Central memory CD4-positive, alpha-beta T cell (primary cell): ENCODE data around the gene MYLIP.

Experiments used
- DNase-seq: peaks from one replicate; pipeline ENCODE4 v3.0.0; 2022
- total RNA-seq, 3 experiments: gene quantifications; one replicate each; lab custom pipeline; 2026; lab: John Stamatoyannopoulos, UW

Gene MYLIP
- 9.5 to 262 (median 39.7) reads per million in 3 experiments for total RNA-seq

DNA sequence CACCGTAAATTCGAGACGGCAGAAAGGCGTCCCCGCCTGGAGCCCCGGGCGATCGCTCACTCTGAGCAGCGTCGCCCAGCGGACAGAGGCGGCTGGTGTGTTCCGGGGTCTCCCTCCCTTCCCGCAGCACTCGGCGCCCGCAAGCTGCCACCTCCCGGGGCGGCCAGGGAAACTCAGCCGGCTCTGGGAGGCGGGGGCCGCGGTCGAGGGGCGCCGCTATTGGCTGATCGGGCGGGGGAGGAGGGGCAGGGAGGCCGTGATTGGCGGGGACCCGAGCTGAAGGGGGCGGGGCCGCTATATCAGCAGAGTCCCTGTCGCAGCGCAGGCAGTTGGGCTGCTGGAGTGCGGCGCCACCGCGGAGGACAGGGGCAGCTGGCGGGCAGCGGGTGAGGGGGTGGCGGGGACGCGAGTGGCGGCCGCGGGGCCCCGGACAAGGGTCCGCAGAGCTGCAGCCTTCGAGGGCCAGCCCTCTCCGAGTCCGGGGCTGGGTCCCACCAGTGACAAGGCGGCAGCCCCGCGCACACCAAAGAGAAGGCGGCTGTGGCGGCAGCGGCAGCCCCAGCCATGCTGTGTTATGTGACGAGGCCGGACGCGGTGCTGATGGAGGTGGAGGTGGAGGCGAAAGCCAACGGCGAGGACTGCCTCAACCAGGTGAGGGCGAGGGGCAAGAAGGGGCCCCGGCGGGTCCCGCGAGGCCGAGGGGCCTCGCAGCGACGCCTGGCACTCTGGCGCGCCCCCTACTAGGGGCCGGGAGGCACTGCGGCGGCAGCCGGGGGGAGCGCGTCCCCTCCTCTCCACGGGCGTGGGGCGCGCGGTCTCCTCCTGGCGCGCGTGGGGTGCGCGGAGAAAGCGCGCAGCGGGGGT lies at the start of gene MYLIP:
Gene MYLIP, plus strand, starts transcription at position 328 of the 864 bp plus-strand sequence. Its CDS starts 237 bp downstream, at position 565.
- peak; percentile 95 for DNase-seq

DNA sequence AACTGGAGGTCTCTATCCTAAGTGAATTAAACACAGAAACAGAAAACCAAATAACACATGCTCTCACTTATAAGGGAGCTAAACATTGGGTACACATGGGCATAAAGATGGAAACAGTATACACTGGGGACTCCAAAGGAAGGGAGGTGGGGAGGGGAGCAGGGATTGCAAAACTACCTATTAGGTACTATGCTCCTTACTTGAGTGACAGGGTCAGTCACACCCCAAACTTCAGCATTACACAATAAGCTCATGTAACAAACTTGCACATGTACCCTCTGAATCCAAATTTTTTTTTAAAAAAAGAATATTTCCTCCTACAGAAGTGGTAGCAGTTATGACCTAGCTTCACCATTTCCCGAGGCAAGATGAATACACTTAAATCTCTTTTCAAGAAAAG lies 49.5 kb upstream of the MYLIP start:
- DNase-seq, result no peak

DNA sequence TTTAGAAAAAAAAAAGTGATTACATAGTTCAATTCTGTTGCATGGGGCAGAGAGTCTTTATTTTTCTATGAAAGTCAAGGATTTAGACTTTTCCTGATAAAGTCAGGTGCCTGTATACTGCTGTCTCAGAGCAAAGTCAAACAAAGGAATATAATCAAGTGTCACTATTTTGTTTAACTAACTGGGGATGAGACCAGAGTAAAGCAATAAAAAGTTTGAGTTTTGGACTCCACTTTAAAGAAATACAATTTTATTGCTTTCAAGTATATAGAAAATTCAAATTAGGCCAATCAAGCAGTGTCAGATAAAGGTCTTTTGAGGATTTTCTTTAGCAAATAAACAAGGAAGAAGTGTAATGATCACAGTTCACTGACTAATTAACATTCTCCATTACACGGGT lies 48.7 kb upstream of the MYLIP start:
- no peak for DNase-seq

DNA sequence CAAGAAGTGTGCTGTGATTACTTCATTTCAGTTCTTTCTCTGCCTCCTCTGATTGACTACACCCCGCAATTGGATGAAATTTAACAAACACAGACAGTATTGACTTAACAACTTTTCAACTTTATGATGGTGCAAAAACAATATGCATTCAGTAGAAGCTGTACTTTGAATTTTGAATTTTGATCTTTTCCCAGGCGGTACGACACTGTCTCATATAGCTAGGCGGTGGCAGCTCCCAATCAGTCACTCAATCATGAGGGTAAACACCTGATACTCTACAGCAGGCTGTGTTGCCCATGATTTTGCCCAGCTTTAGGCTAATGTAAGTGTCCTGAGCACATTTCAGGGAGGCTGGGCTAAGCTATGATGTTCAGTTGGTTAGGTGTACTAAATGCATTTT lies 47.6 kb upstream of the MYLIP start:
- no peak for DNase-seq

DNA sequence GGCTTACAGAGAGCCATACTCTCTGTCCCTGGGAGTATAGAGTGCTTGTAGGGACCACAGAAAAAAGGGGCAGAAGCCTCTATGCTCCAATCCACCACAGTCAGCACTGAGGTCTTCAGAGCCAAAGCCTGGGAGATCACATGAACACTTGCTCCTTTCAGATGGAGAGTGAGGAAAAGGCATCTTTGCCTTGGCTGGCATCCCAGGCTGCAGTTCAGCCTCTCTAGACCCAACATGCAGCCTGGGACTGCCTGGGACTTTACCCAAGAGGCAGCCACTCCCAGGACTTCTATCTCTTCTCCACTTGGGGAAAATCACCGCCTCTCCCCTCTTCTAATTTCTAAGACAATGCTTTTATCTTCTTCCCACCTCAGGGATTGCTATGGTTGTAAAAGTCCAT lies 46.5 kb upstream of the MYLIP start:
- DNase-seq, result no peak

DNA sequence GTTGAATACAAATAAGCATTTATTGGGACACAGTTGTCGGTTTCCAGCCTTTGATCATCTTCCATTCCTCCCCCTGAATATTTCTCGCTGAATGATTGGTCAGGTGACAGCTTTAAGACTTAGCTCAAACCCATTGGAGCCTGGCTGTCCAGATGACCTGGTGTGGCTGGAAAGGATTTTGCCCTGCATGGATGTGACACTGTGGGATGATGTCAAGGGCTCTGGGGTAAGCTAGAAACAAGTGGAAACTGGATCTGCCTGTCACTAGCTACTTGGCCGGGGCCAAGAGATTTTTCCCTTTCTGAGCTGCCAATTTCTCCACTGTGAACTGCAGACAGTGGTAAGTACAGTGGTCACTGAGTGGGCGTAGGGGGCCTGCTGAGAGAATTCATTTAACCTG lies 41.9 kb upstream of the MYLIP start:
- no peak for DNase-seq

DNA sequence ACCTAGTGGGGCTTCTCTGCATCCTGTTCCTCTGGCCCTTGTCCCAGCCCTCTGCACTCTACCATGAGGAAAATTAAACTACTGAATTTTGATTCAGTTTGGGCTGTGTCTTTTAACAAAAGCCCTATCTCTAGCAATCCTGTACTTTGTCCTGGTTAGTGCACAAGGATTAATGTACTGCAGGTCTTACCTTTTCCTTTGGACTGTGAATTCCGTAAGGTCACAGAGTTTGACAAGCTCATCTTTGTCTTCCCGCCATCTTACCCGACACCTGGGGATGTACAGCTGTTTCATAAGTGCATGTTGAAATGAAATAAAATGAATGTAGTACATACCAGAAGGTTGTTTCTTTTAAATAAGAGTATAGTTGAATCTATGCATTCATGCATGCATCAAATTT lies 41.5 kb upstream of the MYLIP start:
- DNase-seq, result no peak

DNA sequence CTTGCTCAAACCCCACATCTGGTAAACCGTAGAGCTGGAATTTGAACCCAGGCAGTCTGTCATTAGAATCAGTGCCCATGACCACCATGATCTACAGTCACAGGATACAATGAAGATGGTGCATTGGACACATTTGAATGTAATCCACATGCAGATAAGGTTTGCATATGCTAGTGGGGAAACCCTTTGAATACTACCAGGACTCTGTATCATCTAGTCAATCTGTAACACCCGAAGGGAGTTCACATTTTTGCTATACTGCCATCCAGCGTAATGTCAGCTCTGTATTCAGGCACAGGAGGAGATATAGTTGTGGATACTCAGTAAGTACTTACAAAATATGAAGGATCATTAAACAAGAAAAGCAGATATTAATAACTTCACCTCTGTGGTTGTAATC lies 40.5 kb upstream of the MYLIP start:
- no peak for DNase-seq

DNA sequence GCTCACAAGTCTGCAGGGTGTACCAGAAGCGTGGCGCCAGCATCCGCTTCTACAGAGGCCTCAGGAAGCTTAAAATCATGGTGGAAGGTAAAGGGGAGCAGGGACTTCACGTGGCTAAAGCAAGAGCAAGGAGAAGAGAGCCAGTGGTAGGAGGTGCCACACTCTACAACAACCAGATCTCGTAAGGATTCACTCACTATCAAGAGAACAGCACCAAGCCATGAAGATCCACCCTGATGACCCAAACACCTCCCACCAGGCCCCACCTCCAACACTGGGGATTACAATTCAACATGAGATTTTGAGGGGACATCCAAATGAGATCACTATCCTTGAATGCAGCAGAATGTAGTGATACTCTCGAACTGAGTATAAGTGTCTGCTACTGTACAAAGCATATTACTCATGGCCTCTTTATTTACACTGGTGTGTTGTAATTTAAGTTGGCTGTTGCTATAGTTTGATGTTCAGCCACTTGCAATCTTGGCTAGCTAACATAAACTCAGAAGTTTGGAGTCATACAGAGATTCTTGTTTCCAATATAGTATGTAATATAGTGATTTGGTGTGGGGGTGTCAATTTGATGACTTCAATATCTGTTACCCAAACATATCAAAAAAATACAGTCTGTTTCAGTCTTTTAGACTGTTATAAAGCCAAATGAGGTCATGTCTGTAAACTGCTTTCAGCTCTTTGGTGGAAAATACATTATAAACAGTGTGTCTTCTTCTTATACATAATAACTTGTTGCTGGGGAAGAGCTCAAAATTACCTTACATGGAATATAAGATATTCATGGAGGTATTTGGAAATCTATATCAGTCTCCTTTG lies 39.4 kb upstream of the MYLIP start:
- DNase-seq, result no peak

DNA sequence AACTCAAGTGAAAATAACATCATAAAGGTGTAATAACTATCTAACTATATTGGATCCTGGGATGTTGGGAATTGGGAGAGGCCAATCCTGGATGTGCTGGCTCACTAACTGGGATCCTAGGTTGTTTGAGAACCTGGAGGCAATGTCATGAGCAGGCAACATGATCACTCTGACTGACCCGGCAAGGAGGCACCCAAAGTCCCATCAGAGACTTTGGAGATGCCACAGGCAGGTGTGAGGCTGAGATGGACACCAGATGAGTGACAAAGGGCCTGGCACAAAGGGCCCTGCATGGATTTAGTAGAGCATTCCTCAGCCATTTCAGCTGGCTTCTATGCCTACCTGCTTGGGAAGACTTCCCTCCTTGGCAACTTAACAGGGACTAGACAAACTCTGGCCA lies 38.4 kb upstream of the MYLIP start:
- DNase-seq, result no peak

DNA sequence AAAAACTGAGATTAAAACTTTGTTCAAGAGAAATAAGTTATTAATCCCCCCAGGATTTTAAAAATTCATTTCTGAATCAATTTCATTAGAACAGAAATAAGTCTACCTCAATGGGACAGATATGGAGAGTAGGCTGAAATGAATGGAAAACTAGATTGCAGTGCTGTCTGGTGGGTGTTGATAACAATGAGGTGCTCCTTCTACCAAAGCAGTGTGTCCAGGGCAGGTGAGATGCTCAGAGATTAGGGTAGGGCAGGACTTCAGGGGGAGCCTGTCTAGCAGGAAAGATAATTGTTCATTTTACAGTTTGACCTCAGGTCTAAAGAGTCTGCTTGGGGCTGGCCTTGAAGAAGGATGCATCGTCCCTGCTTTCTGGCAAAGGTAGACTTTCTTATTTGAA lies 38.0 kb upstream of the MYLIP start:
- no peak for DNase-seq

DNA sequence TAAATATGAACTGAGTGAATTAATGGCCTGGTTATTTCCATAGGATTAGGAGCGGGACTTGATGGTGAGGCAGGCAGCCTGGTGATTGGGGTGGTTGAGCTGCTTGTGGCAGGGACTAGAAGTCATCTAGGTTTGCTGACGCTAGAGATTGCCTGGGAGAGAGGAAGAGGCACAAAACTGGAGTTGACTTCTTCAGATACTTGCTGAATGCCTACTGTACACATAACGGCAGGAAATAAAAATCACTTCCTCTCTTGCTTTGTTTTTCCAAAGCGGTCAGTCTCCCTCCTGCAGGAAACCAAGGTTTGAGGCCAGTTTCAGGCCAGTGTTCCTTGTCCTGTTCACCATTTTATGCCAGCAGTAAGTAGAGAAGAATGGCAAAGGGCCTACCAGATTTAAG lies 36.7 kb upstream of the MYLIP start:
- DNase-seq, result no peak

DNA sequence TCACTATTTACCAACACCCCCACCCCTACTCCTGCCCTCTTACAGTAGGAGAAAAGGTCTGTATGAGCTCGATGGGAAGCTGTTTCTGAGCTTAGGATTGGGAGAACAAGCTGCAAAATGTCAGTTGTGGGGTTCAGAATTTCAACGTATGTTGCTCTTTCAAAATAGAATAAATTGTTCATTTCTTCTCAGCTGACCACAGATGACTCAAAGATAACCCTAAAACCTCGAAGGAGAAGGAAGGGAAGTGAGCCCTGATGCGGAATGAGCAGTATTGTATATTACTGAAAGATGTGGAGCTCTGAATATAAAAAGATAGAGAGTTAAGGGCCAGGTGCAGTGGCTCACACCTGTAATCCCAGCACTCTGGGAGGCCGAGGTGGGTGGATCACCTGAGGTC lies 35.9 kb upstream of the MYLIP start:
- DNase-seq, result no peak

DNA sequence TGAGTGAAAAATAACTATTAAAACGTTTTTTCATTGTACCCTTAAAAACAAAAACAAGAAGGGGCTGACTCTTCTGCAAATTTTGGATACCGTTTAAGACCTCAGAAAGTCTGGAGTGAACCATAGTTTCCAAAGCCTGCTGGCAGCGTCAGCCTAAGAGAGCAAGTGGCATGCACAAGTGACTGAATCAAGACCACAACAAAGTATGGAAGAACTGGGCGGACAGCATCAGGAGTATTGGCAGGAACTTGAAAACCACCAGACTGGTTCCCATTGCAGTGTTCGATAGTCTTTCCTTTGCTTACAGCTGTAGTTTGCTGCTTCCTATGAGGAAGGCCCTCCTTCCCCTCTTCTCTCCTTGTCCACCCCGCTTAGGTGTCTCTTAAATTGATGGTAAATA lies 33.7 kb upstream of the MYLIP start:
- DNase-seq, result no peak

DNA sequence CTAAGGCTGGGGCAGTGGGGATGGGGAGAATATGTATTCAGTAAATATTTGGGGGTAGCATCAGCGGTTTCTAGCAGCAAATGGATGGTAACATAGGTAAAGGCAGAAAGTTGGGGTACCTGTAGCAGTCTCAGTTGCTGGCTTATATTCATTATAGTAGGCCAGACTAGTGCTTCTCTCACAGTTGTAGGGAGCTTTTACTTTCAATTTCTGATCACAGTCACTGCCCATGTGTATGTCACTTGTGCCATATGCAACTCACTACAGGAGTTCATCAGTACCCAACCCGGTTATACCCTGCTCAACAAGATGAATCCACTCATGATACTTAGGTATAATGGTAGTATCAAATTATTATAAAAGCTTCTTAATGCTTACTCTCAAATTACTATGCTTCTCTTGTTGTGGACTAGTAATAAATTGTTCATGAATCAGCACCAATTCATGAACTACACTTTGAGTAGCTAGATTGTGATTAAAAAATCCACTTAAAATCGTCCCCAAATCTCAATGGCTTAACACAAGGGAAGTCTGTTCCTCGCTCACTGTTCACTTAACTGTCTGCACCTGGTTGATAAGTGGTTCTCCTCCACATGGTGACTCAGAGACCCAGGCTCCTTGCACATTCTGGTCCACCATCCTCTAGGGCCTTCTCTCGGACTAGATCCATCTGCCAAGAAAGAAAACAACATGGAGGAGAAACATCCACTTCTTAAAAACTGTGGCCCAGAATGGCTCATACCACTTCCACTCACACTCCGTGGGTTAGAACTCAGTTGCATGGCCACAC lies 31.3 kb upstream of the MYLIP start:
- no peak for DNase-seq

DNA sequence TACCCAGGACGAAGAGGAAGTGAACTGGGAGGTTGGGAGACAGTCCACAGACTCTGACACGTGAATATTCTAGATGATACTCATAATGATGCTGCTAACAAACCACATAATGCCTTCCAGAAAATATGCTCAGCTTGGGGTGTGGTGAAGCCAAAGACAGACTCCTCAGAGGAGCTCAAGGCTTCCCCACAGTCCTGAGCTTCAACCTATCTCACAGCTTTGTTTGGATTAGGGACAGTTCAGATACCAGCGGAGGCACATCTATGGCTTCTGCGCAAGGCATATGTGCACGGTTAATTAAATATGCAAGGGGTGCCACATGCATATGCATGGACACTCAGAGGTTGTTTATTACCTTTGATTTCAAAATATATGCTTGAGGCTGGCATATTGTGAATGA lies 30.7 kb upstream of the MYLIP start:
- no peak for DNase-seq

DNA sequence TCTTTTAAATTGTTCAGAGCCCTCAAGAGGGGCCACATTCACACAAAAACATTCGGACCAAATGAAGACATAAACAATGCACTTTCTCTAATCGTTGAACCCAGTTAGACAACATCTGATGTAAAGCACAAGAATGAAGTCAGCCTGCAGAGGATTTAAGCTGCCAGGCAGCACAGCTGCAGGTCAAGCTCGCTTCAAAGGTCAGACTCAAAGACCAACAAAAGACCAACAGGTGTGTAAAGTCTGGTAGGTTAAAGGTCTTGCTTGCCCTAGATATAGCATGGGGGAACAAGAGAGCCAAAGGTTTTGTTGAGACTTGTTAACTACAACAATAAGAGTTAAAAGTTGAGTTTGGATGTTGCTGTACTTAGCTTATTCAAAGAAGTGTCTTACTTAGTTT lies 26.7 kb upstream of the MYLIP start:
- DNase-seq, result no peak

DNA sequence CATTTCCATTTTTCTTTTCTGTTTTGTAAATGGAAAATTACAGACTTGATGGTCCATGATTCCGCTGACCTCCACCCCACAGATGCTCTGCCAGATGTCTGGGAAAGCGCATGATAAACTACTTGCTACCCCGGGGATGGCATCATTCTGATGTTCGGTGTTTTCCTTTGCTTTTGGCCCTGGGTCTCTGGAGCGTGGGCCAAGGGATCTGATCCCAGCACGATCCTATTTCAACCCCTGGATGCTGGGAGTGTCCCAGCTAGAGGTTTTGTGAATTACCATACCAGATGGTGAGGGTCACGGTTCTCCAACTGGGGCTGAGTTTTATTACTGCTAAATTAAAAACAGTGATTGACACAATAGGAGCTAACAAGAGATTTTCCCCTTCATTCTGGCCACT lies 25.2 kb upstream of the MYLIP start:
- no peak for DNase-seq

DNA sequence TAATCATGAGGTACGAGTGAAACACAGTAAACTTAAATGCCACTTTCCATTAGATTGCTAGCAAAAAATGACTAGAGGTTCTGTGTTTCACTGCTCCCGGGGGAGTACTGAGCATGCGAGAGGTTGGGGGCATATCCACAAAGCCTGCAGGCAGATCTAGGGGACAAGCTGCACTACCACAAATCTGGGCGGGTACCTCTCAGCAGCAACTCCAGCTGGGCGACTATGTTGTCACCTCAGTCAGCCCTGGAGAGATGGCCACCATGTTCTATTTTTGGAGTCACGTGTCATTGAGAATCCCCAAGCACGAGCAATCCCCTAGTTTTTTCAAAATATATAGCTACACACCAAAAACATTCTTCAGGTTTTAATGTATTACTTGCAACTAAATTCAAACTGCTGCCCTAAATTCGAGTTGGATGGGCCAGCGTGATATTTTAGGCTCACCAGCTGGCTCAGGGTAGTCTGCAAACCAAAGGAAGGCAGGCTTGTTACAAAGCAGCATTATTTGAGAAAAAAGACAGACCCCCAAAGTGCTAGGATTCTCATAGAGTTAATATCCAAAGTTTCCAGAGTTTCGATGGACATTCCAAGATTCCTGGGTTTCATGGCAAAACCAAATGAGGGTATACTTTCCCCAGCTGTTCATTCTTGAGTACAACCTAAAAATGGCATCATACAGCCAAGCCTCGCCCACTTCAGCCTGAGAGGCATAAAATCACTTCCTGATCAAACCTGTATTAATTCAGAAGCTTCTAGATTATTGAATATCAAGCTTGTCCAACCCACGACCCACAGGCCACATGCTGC lies 24.1 kb upstream of the MYLIP start:
- no peak for DNase-seq

DNA sequence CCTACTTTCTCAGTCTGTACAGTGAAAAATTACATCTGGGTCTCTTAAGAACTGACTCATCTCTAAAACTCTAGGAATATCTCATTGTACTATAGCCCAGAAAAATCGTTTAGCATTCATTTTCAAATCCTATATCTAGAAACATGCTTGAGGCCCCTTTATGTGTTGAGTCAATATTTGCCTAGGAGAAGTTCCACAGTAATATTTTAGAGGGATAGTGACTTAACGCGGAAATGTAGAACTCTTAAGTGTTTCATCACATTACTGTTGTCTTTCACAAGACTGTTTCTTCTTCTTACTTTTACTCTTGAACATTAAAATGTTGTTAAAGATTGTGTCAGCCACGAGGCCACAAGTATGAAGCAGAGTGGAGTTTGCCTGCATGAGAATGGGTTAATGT lies 23.0 kb upstream of the MYLIP start:
- DNase-seq, result no peak

DNA sequence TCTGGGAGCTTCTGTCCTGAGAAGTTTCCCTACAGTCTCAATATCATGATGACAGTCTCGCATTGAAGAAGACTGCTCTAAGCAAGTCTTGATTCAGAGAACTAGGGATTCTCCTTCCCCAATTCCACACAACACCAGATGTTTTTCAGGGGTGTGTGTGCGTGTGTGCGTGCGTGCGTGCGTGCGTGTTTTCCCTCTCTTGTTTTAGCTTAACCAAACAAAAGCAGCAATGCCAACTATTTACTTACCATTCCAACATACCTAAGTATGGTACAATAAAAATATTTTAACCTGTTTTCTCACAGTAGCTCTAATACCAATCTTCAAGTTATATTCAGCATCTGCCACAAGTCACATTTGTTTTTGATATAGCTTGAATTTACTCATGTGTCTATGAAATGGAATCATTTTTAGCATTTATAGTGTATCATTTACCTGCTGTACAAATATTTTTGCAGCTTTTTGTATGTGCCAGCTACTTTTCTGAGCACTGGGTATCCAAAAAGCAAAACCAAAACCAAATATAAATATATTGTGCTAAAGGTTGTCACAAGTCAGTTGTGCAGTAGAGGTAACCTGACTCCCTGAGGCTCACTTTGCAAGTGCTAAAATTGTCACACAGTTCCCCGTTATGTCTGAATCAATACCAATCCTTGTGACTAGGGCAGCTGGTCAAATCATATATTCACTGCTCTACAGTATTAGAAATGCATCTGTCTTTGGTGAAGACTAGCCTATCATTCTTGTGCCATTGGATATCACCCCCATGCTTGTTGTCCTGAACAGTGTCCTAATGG lies 21.7 kb upstream of the MYLIP start:
- no peak for DNase-seq

DNA sequence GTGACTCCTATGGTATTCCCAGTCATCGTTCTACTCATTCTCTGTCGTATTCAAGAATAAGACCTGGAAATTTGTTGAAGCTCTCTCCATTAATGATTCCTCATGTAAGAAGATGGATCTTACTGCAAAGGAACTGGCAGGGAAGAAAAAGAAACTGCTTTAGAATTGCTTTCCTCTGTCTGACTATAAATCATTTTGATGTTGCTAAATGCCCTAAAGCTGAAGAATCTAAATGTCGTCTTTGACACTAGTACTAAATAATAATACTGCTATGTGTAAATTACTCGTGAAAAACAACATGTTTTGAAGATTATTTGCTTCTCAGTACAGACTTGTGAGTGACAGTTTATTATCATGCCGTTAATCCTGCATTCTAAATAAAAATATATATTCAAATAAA lies 20.5 kb upstream of the MYLIP start:
- DNase-seq, result no peak
